ENCODE results near the gene ATAD3C.
"Not testable (repeated sequence)": the region's sequence is repeated elsewhere in the genome, so short reads cannot be mapped to it uniquely, and the experiment has no call there.

- not testable (repeated sequence) for TF ChIP-seq CTCF, POLR2A, EP300, POLR2AphosphoS5 (IDR thresholded peaks at IDR 0.05)
Observed at GRCh38 chr1:1505801-1506200, 56.3 kb downstream of the ATAD3C start.

Data from gastroesophageal sphincter (tissue), 3 donors.